Activated gamma-delta T cell treated with anti-CD3 and anti-CD28 coated beads, Interleukin-2, amount 50 U/mL, for 16 hours (primary cell): ENCODE measurements around the gene GNG2.

ENCODE experiments used
- DNase-seq: peaks from one replicate; pipeline ENCODE4 v3.0.0-alpha.2; 2020; ENCODE audit warnings: low read depth

GNG2 gene

DNA sequence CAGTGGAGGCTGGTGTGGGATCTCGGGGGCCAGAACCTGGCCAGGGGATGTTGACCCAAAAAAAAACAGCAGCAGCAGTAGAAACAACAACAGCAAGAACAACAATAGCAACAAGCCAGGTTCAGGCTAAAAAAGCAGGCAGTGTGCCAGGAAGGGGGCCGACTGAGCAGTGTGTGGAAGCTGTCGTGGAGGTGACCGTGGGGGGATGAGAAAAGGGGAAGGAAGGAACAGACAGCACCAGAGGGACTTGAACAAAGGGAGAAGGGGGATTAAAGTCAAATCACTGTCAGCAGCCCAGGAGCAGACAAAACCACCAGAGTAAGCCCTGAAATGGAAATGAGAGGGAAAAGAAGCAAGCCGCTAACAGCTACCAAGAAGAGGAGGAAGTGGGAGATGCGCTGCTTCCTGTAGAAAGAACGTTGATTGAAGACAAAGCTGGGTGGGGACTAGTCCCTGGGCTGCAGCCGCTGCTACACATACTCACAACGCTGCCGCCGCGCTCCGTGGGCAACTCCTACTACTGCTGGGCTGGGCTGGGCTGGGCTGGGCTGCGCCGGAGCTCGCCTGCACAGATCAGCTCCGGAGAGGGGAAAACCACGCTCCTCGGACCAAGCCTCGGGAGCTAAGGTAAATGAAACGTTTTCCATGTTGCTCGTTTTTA, at the start of gene GNG2:
TSS of gene GNG2 (plus strand) at position 449 of the 661 bp plus-strand sequence. CDS start 90,067 bp downstream, outside the sequence.
- peak; percentile 65 for DNase-seq

DNA sequence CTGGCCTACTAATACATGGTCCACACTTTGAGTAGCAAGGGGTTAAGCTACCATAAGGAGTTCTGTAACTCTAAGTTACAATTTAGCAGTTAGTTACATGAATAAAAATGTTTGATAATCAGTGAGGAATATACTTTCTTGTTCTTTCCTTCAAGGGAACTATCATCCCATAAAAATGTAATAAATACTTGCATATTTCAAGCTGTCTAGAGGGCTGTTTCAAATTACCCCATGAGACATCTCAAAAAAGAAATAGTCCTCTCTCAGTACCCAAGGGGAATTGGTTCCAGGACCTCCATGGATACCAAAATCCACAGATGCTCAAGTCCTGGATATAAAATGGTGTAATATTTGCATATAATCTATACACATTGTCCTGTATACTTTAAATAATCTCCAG, 48.7 kb upstream of the GNG2 start:
- no peak for DNase-seq

DNA sequence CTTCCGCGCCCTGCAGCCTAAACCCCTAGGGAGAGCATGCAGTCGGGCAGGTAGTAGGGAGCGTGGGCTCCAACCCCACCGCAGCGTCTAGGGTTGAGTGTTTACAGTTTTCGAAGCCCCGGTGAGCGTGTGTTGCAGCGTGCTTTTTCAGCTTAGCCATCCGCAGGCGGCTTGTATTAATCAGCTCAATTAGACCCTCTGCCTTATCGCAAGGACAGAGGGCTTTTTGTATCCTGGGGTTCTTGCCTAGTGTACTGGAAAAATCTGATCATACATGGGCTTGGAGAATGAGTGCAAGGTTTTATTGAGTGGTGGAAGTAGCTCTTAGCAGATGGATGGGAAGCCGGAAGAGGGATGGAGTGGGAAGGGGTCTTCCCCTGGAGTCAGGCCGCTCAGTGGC, 44.4 kb upstream of the GNG2 start:
- DNase-seq: no peak

DNA sequence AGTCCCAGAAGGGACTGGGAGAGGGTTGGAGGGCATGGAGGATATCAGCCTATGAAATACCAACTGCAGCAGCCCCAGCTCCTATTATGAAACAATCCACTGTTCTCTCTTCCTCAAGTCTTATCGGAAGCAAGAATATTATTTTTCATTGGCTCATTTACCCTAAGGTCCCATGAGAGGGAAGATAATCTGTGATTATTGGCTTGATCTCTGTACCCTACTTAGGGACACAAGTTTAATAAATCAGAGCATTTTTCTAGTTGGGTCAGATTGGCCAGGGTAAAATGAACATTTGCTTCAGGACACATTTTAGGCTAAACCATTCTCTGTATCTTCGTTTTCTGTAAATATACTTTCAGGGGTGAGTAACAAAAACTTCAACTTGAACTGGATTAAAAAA, 43.1 kb upstream of the GNG2 start:
- no peak for DNase-seq

DNA sequence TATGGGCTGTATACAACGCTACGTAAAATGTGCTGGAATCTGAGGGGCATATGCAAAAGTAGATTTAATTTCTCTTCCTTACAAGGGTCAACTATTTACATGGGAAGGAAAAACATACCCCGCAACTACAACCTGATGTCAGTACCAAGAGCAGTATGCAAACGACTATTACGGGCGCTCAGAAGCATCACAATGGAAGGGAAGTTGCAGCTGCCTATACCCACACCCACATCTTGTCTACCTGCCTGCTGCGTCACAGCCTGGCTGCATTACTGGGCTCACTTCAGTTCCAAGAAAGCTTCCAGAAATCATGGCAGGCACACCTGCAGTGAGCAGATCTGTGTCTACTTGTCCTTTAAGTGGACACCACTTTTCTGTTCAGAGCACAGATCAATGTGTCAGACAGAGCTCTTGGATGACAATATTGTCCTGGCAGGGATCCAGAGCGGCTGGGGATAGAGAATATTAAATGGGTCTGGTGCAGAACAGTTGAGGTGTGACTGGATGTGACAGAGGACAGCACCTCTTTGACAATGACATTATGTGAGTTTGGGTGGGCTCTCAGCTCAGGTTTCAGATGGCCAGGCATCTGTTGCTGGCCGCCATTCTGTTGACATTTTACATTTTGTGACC, 41.5 kb upstream of the GNG2 start:
- DNase-seq: no peak

DNA sequence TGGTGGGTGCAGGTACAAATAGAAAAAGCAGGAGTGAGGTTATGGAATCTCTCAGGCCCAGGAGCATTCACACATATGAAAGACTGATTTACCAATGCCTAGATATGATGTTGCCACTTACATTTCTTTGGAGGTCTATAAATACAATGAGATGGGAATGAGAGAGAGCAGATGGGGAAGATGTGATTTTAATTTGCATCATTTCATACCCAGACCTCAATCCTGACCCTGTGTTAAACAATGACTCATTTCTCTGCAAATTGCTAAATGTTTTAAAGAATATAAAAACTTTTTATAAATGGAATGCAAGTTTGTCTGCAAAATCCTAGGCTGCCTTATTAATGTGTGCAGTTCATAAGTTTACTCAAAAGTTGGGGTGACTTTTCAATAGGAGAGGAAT, 38.6 kb upstream of the GNG2 start:
- no peak for DNase-seq

DNA sequence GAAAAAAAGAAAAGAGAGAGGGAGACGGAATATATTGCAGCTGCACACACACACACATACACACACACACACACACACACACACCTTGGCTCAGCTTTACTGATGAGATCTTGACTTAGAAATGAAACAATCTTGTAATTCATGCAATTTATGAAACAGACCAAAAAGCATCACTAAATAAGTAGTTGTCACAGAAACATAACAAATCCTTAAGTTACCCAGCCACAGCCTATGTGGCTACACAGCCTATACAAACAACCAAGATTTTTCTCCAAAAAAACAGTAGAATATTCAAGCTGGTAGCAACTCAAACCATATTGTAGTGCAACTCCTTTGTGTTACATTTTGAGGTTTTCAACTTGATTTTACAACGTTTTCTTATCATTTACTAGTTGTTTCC, 37.9 kb upstream of the GNG2 start:
- no peak for DNase-seq

DNA sequence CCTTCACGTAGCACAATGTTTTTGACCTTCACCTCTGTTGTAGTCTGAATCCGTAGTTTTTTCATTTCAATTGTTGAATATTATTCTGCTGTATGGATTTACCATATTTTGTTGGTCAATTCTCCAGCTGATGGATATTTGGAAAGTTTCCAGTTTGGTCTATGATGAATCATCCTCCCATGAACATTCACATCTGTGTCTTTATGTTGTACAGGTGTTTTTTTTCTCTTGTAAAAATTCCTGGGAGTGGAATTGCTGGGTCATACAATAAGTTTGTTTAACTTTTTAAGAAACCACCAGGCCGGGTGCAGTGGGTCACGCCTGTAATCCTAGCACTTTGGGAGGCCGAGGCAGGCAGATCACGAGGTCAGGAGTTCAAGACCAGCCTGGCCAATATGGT, 36.7 kb upstream of the GNG2 start:
- no peak for DNase-seq

DNA sequence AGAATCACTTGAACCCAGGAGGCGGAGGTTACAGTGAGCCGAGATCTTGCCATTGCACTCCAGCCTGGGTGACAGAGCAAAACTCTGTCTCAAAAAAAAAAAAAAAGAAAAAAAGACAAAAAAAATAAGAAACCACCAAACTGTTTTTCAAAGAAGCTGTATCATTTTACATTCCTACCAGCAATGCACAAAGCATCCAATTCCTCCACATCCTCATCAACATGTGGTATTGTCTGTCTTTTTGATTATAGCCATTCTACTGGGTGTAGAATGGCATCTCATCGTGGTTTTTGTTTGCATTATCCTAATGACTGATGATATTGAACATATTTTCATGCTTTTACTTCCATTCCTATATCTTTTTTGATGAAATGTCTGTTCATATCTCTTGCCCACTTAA, 36.2 kb upstream of the GNG2 start:
- no peak for DNase-seq

DNA sequence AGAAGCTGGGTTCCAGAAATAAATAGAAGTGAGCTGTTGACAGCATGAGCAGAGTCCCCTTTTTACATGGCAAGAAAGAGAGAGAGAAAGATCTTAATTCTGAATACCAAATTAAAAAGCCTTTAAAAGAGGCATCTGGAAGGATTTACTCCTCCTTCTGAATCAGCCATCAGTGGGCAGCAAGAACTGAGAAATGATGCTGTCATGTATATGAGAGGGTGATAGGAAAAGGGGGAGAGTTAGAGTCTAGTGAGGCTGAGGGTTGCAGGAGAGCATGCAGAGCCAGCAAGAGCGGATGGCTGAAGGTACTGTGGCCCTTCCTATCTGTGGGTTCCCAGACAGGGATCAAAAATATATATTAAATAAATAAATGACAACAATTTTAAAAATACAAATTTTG, 34.5 kb upstream of the GNG2 start:
- DNase-seq: no peak

DNA sequence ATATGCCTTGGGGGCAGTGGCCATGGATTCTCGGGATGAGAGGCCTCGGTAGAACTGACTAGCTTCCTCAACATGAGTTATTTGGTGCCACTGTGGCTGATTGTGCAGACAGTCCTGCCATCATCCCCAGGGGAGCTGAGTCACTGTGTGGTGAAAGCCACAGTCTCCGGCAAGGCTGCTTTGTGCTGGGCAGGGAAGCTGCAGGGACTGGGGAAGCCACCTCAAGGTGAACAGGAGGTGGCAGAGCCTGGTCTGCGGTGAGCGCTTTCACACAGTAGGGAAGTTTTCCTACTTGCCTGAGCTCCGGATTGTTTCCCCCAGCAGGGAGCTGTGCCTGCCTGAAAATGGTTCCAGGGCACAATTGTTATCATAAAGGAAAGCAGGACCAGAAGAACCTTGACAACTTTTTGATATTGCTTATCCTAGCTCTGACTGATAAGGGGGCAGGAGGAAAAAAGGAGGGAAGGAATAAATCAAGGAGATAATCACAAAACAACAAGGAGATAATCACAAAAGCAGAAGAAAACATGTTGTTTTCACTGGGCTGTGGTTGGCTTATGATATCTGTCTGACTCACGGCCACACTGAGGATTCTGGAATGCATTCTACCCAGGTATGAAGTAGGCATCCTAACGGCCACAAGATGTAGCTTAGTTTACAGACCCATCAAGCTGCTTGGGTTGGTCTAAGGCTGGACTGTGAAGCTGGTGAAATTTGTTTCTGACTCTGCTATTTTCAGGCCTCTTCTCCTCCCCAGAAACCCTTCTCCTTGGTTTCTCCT, 32.2 kb upstream of the GNG2 start:
- peak; percentile 61 for DNase-seq

DNA sequence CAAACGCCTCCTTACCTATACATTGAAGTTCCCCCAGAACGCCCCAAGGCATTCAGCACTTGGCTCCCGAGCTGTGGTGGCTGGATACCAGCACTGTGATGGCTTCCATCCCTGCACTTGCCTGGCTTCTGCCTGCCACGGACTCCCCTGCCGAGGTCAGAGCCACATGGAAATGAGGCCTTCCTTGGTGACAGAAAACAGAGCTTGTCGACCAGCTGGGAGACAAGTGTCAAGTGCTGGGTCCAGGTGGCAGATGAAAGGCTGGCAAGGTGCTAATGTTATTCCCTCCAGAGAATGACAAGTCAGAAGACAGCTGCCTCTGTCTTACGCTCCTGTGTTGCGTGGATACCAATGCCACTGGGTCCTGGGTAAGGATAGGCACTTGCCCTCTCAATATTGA, 26.2 kb upstream of the GNG2 start:
- DNase-seq: no peak

DNA sequence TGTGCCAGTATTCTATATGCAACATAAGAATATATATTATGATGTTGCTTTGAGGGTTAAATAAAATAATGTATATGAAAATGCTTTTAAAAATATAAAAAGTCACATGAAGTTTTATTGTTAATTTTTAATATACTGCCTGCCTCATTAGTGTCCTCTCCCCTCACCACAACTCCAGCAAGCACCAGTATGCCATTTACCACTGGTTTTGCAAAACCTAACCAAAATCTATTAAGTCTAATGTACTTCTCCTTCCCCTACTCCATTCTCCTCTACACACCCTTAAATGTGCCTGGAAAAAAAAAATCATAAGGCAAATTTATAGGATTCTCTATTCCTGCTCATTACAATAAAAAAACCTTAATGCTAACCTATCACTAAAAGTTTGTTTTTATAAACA, 24.0 kb upstream of the GNG2 start:
- no peak for DNase-seq

DNA sequence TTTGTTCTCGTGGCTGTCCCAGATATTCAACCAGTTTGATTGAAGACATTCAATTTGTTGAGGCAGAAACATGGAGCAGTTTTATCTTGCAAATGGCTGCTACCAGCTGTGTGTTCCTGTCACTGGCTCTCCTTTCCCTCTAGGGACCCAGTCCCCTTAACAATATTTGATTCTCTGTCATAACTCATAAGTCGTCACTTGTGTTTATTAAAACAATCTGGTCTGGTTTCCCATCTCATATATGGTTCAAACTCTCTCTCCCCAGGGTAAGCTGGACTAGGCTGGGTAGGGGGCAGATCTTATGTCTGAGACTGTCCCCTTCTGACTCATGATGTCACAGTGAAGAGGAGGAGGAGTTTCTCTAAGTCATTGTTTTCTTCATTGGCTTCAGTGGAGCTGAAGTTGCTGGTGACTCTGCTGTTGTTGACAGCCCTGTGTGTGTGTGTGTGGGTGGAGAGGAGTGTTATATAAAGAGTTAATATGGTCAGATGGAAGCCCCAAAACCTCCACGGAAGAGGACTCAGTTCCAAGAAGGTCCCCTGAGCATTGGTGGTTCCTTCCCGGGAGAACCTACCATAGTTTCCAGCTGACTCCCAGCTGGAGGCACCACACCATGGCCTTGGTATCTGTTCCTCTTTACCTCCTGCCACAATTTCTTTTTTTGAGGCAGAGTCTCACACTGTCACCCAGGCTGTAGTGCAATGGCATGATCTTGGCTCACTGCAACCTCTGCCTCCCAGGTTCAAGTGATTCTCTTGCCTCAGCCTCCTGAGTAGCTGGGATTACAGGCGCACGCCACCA, 16.1 kb upstream of the GNG2 start:
- no peak for DNase-seq

DNA sequence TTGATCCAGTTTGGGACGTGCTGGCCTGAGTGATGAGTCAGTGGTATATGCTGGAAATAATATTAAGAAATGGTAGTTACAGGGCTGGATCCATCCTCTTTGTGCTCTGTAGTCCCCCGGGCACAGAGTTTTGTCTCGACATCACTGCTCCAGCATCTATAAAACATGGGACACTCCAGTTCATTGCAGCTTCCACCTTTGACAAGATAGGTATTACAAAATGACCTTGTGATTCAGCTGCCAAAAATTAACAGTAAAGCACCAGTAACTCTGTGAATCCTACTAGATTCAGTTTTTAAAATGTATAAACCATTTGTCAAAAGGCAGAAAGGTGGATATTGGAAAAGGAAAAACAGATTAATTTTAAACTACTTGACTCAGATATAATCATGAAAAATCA, 14.6 kb upstream of the GNG2 start:
- no peak for DNase-seq

DNA sequence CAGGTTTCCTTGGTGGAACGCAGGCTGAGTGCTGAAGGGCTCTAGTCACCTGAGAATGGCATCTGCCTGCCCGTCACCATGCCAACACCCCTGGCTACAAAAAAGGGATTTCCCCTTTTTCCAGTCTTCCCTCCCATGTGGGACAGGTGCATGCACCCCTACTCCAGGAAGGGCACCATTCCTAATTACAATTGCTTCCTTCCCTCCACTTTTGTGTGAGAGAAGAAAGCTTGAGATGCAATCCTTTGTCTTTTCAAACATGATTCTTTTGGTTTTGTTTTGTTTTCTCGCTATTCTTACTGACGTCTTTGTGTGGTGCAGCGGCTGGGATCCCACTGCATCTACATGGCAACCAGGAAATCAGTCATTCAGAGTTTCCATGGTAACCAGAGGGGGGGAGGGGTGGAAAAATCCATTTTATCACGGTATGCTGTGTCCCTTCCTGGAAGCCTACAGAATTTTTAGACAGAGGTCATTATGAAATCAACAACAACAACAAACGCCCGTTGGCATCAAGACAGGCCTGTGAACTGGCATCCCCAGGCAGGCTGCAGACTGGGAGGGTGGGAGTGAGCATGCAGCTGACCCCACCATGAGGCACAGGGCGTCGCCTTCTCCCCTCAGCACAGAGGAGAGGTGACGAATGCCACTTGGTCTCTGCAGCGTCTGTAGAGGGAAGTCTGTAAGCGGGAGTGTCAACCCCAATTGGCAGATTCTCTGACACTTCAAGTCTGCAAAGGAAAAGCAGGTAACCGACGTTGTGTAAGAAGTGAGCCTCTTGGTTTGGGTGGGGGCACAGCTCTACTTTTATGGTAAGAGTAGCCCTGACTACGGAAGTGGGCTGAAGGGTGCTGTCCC, 13.6 kb upstream of the GNG2 start:
- DNase-seq: peak; percentile 78

DNA sequence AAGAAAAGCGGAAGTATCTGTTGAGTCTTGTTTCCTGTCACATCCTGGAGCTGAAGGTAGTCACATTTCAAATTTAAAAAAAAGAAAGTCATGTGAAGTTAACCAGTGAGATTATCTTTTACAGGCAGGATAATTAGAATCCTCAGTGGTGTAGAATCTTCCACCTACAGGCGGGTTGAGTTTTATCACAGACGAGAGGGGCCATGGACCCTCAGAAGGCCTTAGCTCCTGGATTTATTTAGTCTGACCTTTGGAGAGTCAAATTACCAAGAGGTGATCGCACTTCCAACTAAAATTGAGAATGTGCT, 13.0 kb upstream of the GNG2 start:
- no peak for DNase-seq

DNA sequence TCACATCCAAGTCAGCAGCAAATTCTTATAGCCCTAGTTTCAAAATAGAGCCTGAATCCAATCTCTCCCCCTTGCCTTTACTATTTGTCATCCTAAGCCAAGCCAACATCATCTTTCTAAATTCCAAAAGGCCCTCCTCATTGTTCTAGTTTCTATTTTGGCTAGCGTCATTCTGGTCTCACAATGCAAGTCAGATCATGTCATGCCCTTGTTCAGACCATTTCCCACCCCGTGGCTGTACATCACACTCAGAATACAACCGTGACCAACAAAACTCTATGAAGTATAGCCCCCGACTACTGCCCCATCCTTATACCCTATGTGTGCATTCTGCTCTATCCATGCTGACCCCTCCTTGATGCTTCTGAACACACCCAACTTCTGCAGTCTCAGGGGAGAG, 12.3 kb upstream of the GNG2 start:
- no peak for DNase-seq

DNA sequence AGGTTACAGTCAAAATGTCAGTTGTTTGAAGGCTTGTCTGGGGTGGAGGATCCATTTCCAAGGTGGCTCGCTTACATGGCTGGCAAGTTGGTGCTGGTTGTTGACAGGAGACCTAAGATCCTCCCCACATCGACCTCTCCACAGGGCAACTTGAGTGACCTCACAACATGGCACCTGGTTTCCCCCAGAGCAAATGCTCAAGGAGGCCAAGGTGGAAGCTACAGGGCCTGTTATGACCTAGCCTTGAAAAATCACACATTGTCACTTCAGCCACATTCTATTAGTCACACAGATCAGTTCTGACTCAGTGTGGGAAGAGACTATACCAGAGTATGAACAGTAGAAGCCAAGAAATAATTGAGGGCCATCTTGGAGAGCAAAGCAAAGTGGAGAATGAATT, 11.3 kb upstream of the GNG2 start:
- no peak for DNase-seq

DNA sequence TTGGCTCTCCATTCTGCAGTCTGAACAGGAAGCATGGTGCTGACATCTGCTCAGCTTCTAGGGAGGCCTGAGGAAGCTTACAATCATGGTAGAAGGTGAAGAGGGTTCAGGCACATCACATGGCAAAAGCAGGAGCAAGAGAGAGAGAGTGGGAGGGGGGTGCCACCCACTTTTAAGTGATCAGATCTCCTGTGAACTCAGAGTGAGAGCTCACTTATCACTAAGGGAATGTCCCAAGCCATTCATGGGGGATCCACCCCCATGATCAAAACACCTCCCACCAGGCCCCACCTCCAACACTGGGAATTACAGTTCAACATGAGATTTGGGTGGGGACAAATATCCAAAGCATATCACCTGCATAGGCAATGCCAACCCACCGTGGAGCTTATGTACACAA, 9.8 kb upstream of the GNG2 start:
- DNase-seq: no peak

DNA sequence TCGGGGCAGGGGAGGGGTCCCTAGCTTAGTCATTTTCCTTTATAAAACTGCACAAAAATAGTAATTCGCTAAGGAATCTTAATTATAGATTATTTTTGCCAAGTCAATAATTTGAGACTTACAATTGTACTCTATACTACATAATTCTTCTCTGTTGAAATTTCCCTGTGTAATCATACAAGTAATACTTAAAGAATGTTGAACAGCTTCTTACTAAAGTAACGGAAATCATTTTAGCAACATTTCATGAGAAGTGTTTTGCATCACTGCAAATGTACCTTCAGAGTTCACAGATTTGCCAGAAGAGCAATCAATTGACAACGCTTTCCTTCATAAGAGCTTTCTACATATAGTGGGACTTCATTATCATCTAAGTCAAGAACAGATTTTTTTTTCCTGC, 7.9 kb upstream of the GNG2 start:
- DNase-seq: no peak

DNA sequence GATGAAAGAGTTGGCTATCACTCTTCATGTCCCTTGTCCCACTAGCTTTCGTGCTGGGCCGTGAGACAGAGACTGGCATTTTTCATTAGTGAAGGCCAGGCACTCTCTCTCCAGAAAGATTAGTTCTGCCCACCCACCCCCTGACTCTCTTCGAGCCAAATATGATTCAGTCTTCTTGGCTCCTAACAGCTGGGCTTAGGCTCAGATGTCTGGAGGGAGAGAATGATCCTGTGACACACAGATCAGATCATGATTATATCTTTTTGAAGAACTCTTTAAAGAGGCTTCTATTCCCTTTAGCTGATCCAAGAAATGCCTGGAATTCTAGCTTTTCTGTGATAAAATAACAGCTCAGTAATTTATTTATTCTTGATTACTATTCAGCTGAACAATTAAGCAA, 5.2 kb upstream of the GNG2 start:
- no peak for DNase-seq
